Thymus (tissue), 11 donors: Measurements from ENCODE around the gene WDR49. TPM values are rescaled to one million over a fixed set of nuclear protein-coding genes. Genes with fewer than 3 reads are reported as not detected.

Experiments
- DNase-seq, 9 donors: peaks; one replicate each; pipeline ENCODE4 v3.0.0-alpha.2; 2013; ENCODE audit warnings: low spot score in 9 of 9, low read depth in 6 of 9, missing footprints in 1 of 9
- H3K27ac ChIP-seq, 2 donors: one replicate each; pipeline ENCODE4 v1.5.1; 2013; ENCODE audit warnings: control low read depth in 1 of 2, low read depth in 1 of 2, low read length in 1 of 2, mild to moderate bottlenecking in 1 of 2, moderate library complexity in 1 of 2
- H3K27me3 ChIP-seq, 2 donors: one replicate each; pipeline ENCODE4 v1.5.1; 2013; ENCODE audit warnings: low read length in 1 of 2; ENCODE audit not compliant: control insufficient read depth in 2 of 2, insufficient read depth in 1 of 2
- H3K36me3 ChIP-seq, 2 donors: one replicate each; pipeline ENCODE4 v1.5.1; 2013; ENCODE audit warnings: low read length in 1 of 2, mild to moderate bottlenecking in 1 of 2, moderate library complexity in 1 of 2; ENCODE audit not compliant: control insufficient read depth in 2 of 2, insufficient read depth in 2 of 2
- H3K4me1 ChIP-seq, 2 donors: one replicate each; pipeline ENCODE4 v1.5.1; 2013; ENCODE audit warnings: low read length in 2 of 2; ENCODE audit not compliant: control insufficient read depth in 2 of 2, insufficient read depth in 2 of 2
- H3K4me3 ChIP-seq, 2 donors: one replicate each; pipeline ENCODE4 v1.5.1; 2013; ENCODE audit warnings: low read length in 2 of 2, control low read depth in 1 of 2, mild to moderate bottlenecking in 1 of 2
- H3K9me3 ChIP-seq, 2 donors: one replicate each; pipeline ENCODE4 v1.5.1; 2013; ENCODE audit warnings: low read length in 1 of 2, mild to moderate bottlenecking in 1 of 2; ENCODE audit not compliant: control insufficient read depth in 2 of 2, insufficient read depth in 1 of 2
- WGBS: extraction: QIAGEN DNeasy Blood & Tissue Kit; methylation state at CpG from one replicate; pipeline ENCODE4 v1.1.7; 2013; 5-methylcytosine and 5-hydroxymethylcytosine counted together
- polyA plus RNA-seq: library from polyadenylated mRNA; stranded (reverse); fragments of 200-250 nt; gene quantifications from one replicate; pipeline ENCODE4 v1.2.3, GENCODE V29; 2013
- total RNA-seq: library from RNA; stranded (reverse); fragments of 120-200 nt; gene quantifications from one replicate; pipeline ENCODE4 v1.2.4, GENCODE V29; 2013
- donor health status: healthy.

WDR49 gene
- total and polyA plus RNA-seq, 2 donors, result 0.14 to 0.90 TPM

DNA sequence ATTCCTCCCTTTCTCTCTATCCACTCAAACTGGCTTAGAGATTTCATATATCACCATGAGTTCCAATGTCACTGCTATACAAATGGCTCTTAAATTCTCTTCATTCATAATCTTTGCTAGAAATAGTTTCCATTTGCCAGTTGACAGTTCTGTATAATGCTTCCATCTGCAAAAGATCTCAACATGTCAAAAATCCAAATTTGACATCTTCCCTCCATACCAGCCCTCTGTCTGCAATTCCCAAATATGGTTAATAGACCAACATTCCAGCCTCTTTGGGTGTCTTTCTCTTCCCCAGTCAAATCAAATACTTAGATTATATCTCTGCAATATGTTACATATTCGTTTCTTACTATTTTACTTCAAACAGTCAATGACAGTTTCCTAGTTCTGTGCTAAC, 115.7 kb downstream of the WDR49 start:
- Histone ChIP-seq H3K27ac (no peak overlapping the region), H3K9me3 (peaks cover 0 to 4% of the 10 kb centered on the region in 2 donors), H3K4me3 (no peak overlapping the region), H3K27me3 (no peaks in the 10 kb centered on the region), H3K36me3 (no peaks in the 10 kb centered on the region), H3K4me1 (no peaks in the 10 kb centered on the region)
- no peak for DNase-seq
- WGBS, result 93% methylated on average over 1 of the region's 1 CpG

DNA sequence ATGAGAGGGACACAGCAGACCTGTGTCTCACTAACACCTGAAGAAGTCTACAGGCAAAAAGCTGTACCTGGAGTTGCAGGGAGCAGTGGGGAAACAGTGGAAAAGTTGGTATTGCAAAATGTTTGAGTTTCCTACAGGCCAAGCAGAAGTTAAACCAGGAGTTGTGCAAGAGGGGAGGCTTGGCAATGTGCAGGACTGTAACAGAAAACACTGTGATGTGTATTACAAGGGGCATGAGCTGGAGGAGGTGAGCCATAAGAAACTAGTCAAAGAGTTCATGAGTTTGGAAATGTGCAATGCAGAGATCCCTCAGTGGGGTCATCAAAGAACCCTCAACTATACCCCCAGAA, 132.8 kb downstream of the WDR49 start:
- no peak for DNase-seq
- Histone ChIP-seq H3K27ac (no peak overlapping the region), H3K27me3 (no peaks in the 10 kb centered on the region), H3K36me3 (no peaks in the 10 kb centered on the region), H3K9me3 (no peaks in the 10 kb centered on the region), H3K4me1 (no peaks in the 10 kb centered on the region), H3K4me3 (no peak overlapping the region)

DNA sequence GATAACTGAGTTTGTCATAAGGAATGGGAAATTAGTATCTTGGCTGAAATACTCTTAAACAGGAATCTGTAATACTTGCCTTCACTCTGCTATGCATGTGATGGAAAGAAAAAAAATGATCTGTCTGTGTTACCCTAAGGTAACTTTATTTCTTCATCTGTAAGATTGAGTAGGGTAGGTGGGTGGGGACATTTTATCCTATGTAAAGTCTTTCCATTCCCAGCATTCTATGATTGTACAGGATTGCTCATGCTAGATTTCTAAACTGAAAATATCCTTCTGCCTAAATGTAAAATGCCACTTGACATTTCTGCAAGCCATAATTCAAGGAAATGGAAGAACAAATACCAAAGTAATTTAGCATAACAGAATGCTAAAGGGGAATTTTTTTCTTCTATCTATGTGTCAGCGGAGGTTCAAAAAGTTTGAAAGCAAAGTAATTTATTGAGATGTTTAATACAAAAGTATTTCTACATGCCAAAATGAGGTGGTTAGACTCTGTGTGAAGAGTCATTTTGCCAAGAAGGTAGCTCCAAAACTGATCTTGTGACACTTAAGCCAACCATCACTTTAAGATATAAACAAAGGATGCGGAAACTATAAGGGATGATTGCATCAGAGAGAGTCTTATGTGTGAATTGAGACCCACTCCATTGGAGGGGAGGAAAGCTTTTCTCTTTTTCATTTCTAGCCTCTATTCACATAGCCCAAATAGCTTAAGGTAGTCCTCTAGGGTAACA, 133.3 kb downstream of the WDR49 start:
- Histone ChIP-seq H3K4me3 (no peak overlapping the region), H3K27me3 (no peaks in the 10 kb centered on the region), H3K27ac (no peak overlapping the region), H3K36me3 (no peaks in the 10 kb centered on the region), H3K4me1 (no peaks in the 10 kb centered on the region), H3K9me3 (no peaks in the 10 kb centered on the region)
- no peak for DNase-seq
- 96% methylated on average over 2 of the region's 2 CpGs for WGBS

DNA sequence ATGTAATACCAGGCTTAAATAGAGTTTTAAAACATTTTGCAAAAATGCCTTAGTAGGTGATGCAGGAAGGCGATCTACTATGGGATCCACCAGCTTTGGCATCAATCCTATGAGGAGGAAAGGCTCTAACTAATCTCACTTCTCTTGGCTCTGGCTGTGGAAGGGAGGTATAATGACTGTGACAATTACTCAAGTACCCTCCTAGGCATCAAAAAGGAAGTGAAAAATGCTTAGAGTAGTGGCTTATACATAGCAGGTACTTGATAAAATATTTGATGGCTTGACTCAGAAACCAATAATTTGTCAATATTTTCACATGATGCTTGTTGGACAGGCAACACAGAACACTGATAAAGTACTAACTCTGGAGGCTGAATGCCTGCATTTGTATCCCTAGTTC, 145.8 kb downstream of the WDR49 start:
- Histone ChIP-seq H3K9me3 (no peaks in the 10 kb centered on the region), H3K27ac (no peak overlapping the region)
- 98% methylated on average over 1 of the region's 1 CpG for WGBS

DNA sequence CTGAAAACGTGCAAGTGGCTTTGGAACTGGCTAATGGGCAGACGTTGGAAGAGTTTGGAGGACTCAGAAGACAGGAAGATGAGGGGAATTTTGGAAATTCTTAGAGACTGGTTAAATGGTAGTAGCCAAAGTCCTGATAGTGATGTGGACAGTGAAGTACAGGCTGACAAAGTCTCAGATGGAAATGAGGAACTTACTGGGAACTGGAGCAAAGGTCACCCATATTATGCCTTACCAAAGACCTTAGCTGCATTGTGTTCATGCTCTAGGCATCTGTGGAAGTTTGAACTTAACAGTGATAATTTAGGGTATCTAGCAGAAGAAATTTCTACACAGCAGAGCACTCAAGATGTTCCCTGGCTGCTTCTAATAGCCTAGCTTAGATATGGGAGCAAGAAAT, 151.3 kb downstream of the WDR49 start:
- Histone ChIP-seq H3K36me3 (no peaks in the 10 kb centered on the region), H3K4me3 (no peak overlapping the region), H3K27ac (no peak overlapping the region), H3K27me3 (no peaks in the 10 kb centered on the region), H3K4me1 (no peaks in the 10 kb centered on the region), H3K9me3 (no peaks in the 10 kb centered on the region)
- DNase-seq, result no peak
- WGBS, result 92% methylated on average over 2 of the region's 2 CpGs

More for the DNA sequence above, 145.8 kb downstream of the WDR49 start:
- no peaks in the 10 kb centered on the region for H3K27me3 ChIP-seq
- H3K4me1 ChIP-seq, result no peaks in the 10 kb centered on the region
- H3K4me3 ChIP-seq, result no peak overlapping the region
- no peak for DNase-seq
- H3K36me3 ChIP-seq, result no peaks in the 10 kb centered on the region

DNA sequence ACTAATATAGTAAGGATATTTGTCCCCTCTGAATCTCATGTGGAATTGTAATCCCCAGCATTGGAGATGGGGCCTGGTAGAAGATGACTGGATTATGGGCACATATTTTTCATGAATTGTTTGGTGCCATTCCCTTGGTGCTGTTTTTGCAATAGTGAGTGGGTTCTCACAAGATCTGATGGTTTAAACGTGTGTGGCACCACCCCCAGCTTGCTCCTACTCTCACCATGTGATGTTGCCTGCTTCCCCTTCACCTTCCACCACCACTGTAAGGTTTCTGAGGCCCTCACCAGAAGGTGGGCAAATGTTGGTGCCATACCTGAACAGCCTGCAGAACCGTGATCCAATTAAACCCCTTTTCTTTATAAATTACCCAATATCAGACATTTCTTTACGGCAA, 151.8 kb downstream of the WDR49 start:
- no peaks in the 10 kb centered on the region for H3K36me3 ChIP-seq
- H3K27ac ChIP-seq, result no peak overlapping the region
- H3K4me3 ChIP-seq, result no peak overlapping the region
- H3K27me3 ChIP-seq, result no peaks in the 10 kb centered on the region
- H3K4me1 ChIP-seq, result no peaks in the 10 kb centered on the region
- H3K9me3 ChIP-seq, result no peaks in the 10 kb centered on the region
- DNase-seq, result no peak
- WGBS, result 96% methylated on average over 3 of the region's 3 CpGs

DNA sequence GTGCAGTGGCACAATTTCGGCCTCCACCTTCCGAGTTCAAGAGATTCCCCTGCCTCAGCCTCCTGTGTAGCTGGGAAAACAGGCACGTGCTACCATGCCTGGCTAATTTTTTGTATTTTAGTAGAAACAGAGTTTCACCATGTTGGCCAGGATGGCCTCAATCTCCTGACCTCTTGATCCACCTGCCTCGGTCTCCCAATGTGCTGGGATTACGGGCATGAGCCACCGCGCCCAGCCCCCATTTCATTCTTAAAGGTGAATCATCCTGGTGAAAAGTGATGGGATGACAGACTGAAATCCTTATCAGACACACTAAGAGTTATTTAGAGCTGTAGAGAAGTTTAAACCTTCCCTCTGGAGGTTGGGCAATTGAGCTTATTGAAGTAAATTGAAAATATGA, 155.8 kb downstream of the WDR49 start:
- no peak overlapping the region for H3K27ac ChIP-seq
- H3K36me3 ChIP-seq, result no peaks in the 10 kb centered on the region
- 98% methylated on average over 7 of the region's 7 CpGs for WGBS
- H3K4me1 ChIP-seq, result no peaks in the 10 kb centered on the region
- no peaks in the 10 kb centered on the region for H3K9me3 ChIP-seq
- H3K4me3 ChIP-seq, result no peak overlapping the region
- H3K27me3 ChIP-seq, result no peaks in the 10 kb centered on the region
- DNase-seq, result no peak

DNA sequence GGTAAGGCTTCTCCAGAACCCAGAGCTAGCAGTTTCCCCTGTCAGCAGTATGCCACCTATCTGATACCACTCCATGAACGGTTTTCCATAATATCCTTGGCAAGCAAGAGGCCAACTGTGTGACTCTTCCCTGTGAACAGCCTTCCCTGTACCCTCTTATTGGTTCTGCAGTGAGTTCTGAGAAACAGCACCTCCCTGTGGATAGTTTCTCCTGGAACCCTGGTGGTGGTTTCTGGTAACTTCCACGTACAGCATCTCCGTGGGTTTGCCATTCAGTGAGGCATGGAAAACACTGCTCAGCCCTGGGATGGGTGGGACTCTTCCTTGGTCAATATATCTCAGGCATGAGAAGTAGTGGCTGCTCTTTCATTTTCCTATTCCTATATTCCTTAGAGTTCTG, 160.5 kb downstream of the WDR49 start:
- Histone ChIP-seq H3K9me3 (no peaks in the 10 kb centered on the region), H3K27ac (no peak overlapping the region), H3K36me3 (no peaks in the 10 kb centered on the region), H3K4me1 (no peaks in the 10 kb centered on the region), H3K27me3 (no peaks in the 10 kb centered on the region), H3K4me3 (no peak overlapping the region)
- no peak for DNase-seq
- 97% methylated on average over 3 of the region's 3 CpGs for WGBS

DNA sequence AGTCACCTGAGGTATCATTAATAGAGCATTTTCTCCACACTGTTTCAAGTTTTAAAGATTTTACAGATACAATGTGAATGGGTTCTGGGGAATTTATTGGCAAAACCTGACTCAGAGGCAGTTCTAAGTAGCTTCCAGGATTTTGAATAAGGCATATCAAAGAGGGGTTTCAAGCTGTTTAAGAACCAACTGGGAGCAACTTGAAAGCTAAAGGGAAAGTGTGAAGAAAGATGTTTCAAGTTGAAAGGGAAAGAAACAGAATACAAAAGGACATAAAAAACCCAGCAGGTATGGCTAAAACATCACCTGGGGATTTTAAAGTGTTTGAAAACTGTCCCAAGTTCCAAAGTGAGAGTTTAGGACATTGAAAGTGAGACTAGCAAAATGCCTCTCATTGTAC, 162.1 kb downstream of the WDR49 start:
- no peaks in the 10 kb centered on the region for H3K4me1 ChIP-seq
- H3K4me3 ChIP-seq, result no peak overlapping the region
- no peak overlapping the region for H3K27ac ChIP-seq
- no peaks in the 10 kb centered on the region for H3K36me3 ChIP-seq
- DNase-seq, result no peak
- no peaks in the 10 kb centered on the region for H3K9me3 ChIP-seq
- no peaks in the 10 kb centered on the region for H3K27me3 ChIP-seq

DNA sequence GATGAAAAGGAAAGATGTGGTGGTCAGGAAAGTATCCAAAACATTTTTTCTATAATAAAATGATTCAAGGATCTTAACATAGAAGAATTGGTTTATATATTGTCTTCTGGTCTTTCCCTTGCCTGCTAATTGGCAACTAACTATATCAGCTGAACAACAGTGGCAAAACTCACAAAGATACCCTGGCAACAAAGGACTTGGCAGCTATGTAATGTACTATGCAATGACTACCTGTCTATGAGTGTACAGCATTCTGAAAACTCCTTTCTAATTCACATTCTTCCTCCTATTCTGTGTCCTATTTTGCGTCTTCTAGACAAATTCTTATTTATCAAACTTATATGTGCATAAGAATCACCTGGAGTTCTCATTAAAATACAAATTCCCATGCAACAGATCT, 164.2 kb downstream of the WDR49 start:
- no peak for DNase-seq
- 93% methylated on average over 1 of the region's 1 CpG for WGBS
- H3K27me3 ChIP-seq, result no peaks in the 10 kb centered on the region
- no peak overlapping the region for H3K27ac ChIP-seq
- H3K9me3 ChIP-seq, result no peaks in the 10 kb centered on the region
- no peaks in the 10 kb centered on the region for H3K36me3 ChIP-seq
- no peak overlapping the region for H3K4me3 ChIP-seq
- no peaks in the 10 kb centered on the region for H3K4me1 ChIP-seq
